ENCODE results near the gene TCEANC.

DNA sequence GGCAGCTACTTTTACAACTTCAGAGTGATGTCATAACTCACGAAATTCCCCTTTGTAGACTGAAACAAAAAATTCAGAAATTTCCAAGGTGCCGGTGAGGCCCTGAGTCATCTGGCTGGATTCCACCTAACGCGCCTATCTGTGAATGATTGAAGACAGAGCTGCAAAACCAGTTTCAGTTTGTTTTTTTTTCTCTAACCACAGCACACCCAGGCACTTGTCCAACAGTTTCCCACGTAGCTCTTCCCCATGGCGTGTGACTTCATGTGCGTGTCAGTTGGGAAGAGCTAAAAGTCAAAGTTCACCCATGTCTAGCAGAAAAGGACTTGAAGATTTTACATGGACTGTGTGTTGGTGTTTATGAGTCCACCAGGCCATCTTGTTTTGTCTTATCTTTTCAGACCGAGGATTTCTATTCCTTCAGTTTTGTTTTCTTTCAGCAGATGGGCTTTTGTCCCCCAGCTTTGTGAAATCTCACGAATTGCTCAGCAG is 16.4 kb downstream of the TCEANC start:
- TF ChIP-seq, protein P1, sequence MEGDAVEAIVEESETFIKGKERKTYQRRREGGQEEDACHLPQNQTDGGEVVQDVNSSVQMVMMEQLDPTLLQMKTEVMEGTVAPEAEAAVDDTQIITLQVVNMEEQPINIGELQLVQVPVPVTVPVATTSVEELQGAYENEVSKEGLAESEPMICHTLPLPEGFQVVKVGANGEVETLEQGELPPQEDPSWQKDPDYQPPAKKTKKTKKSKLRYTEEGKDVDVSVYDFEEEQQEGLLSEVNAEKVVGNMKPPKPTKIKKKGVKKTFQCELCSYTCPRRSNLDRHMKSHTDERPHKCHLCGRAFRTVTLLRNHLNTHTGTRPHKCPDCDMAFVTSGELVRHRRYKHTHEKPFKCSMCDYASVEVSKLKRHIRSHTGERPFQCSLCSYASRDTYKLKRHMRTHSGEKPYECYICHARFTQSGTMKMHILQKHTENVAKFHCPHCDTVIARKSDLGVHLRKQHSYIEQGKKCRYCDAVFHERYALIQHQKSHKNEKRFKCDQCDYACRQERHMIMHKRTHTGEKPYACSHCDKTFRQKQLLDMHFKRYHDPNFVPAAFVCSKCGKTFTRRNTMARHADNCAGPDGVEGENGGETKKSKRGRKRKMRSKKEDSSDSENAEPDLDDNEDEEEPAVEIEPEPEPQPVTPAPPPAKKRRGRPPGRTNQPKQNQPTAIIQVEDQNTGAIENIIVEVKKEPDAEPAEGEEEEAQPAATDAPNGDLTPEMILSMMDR (IDR thresholded peaks at IDR 0.05; ENCODE audit: insufficient read depth, low read length): no peak
- TF ChIP-seq POLR2AphosphoS5 (IDR thresholded peaks at IDR 0.05; ENCODE audit: low read depth) (no peak), SPI1 (IDR thresholded peaks at IDR 0.05; ENCODE audit: borderline replicate concordance, low read depth) (no peak)
- TF ChIP-seq, protein P2, sequence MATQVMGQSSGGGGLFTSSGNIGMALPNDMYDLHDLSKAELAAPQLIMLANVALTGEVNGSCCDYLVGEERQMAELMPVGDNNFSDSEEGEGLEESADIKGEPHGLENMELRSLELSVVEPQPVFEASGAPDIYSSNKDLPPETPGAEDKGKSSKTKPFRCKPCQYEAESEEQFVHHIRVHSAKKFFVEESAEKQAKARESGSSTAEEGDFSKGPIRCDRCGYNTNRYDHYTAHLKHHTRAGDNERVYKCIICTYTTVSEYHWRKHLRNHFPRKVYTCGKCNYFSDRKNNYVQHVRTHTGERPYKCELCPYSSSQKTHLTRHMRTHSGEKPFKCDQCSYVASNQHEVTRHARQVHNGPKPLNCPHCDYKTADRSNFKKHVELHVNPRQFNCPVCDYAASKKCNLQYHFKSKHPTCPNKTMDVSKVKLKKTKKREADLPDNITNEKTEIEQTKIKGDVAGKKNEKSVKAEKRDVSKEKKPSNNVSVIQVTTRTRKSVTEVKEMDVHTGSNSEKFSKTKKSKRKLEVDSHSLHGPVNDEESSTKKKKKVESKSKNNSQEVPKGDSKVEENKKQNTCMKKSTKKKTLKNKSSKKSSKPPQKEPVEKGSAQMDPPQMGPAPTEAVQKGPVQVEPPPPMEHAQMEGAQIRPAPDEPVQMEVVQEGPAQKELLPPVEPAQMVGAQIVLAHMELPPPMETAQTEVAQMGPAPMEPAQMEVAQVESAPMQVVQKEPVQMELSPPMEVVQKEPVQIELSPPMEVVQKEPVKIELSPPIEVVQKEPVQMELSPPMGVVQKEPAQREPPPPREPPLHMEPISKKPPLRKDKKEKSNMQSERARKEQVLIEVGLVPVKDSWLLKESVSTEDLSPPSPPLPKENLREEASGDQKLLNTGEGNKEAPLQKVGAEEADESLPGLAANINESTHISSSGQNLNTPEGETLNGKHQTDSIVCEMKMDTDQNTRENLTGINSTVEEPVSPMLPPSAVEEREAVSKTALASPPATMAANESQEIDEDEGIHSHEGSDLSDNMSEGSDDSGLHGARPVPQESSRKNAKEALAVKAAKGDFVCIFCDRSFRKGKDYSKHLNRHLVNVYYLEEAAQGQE (IDR thresholded peaks at IDR 0.05; ENCODE audit: insufficient replicate concordance, low read depth): no peak

Measured in HL-60 (cell line).